ENCODE measurements around the gene GIMAP2. TPM values are rescaled to one million over a fixed set of nuclear protein-coding genes. Genes with fewer than 3 reads are reported as not detected.

The GIMAP2 gene
- total and polyA plus RNA-seq, 9 of the 15 experiments (the other 6 are each of a cell fraction or from before 2014, with no cell fraction given), result 0.37 to 1.8 (median 1.2) TPM

DNA sequence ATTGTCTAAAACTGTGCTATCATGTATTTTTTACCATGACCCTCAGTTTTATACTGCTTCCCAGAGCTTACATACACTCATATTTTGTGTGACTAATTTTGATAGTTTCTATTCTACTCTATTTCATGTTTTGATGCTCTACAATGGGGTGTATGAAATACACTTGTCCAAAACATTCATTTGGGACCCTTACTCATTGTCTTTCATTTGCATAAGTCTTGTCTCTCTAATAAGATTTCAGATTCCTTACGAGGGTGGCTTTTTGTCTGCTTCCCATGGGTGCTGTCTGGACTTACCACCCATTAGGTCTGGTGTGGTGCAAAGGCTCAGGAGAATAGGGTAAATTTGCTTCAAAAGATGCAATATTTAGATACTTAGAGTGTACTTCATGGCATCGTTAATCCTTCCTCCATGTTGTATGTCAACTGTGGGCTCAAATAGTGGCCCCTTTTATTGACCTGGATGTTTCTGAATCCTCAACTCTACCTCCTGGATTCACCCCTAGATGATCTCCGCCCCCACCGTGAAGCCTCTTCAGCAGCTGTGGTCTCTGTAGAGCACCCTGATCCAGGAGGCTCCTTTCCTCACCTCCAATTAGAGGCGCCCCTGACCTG, 48.1 kb downstream of the GIMAP2 start:
- intact Hi-C loops (cut with micrococcal nuclease) (no loop called here), in situ Hi-C loops (cut with MboI) (no loop called here)
- Histone ChIP-seq H4K20me1 (replicated peaks; ENCODE audit: control insufficient read depth, insufficient read depth, low read length) (no peaks in the 10 kb centered on the region), H3K9me3 (replicated peaks; ENCODE audit: control insufficient read depth, insufficient read depth, low read depth, low read length) (no peaks in the 10 kb centered on the region), H3K27ac (ENCODE audit: extremely low read depth, low read depth, low read length) (no peak overlapping the region), H3K4me3 (no peak overlapping the region), H3K27me3 (ENCODE audit: control insufficient read depth in 2 of 2, insufficient read depth in 2 of 2, low read length in 2 of 2) (peaks cover 0 to 27% of the 10 kb centered on the region in 2 experiments; a peak in 2 of 5 replicates), H3K36me3 (ENCODE audit: control insufficient read depth, insufficient read depth, low read length) (no peaks in the 10 kb centered on the region), H3K4me1 (replicated peaks in 1 of 2; ENCODE audit: control insufficient read depth in 2 of 2, insufficient read depth in 2 of 2, low read length in 2 of 2) (no peaks in the 10 kb centered on the region; a peak in 1 of 5 replicates), H2AFZ (ENCODE audit: low read depth, low read length) (no peak overlapping the region), H3K9ac (ENCODE audit: insufficient read depth in 1 of 2, low read depth in 2 of 2, low read length in 2 of 2) (no peak overlapping the region), H3K9me1 (ENCODE audit: control insufficient read depth, insufficient read depth, low read length) (no peaks in the 10 kb centered on the region), H3K79me2 (ENCODE audit: control insufficient read depth, insufficient read depth, low read length) (no peaks in the 10 kb centered on the region), H3K4me2 (ENCODE audit: insufficient read depth, low read length) (no peak overlapping the region)
- TF ChIP-seq, protein P1, sequence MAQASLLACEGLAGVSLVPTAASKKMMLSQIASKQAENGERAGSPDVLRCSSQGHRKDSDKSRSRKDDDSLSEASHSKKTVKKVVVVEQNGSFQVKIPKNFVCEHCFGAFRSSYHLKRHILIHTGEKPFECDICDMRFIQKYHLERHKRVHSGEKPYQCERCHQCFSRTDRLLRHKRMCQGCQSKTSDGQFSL (CRISPR knock-in tag; IDR thresholded peaks at IDR 0.05), result no peak
- TF ChIP-seq, protein P1 (tag; IDR thresholded peaks at IDR 0.05), result no peak
- TF ChIP-seq SIX5 (IDR thresholded peaks at IDR 0.05; ENCODE audit: borderline replicate concordance in 1 of 2, insufficient read depth in 1 of 2, low read depth in 1 of 2, low read length in 2 of 2), result no peak
- no TSS peak for BruUV-seq (replicated peaks)
- CTCF ChIA-PET (ENCODE audit: low intra/inter-chr PET ratio), result no interaction called here
- ATAC-seq (no peak), DNase-seq (ENCODE audit: extremely low read depth in 1 of 4, low spot score in 3 of 4) (no peak), FAIRE-seq (no peak)
- POLR2A ChIA-PET, result interaction anchor here (1.2 kb wide), 1 partner anchor 13 kb away, joined by 4 read pairs; no protein-coding TSS in a partner anchor
- under 1% methylated on average over 5 of the region's 5 CpGs for WGBS (ENCODE audit: insufficient coverage, low coverage, missing lambda C conversion rate)

DNA sequence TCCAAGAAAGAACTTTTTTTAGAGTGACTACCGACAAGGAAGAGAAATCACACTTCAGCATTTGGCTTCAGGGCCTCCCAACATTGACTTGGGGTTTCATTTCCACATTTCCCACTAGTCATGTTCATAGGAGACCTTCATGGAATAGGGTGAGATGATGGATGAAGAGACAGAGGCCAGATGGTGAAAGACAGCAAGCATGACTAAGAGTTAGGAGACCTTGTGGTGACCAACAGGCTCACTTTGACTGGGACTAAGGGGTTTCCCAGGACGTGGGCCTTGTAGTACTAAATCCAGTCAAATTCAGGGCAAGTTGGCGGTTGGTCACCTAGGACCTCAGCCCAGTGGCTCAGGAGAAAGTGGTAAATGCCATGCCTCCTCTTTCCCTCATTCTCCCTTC, 48.7 kb downstream of the GIMAP2 start:
- intact Hi-C loops (cut with micrococcal nuclease), result no loop called here
- ChIA-PET POLR2A (interaction anchor here (0.8 kb wide), 1 partner anchor 699 kb away, joined by 4 read pairs; no protein-coding TSS in a partner anchor), CTCF (ENCODE audit: low intra/inter-chr PET ratio) (no interaction called here)
- no peaks in the 10 kb centered on the region for H4K20me1 ChIP-seq (replicated peaks; ENCODE audit: control insufficient read depth, insufficient read depth, low read length)
- H3K4me3 ChIP-seq, result no peak overlapping the region
- no peak for ATAC-seq
- H3K9me3 ChIP-seq (replicated peaks; ENCODE audit: control insufficient read depth, insufficient read depth, low read depth, low read length), result no peaks in the 10 kb centered on the region
- peaks cover 0 to 27% of the 10 kb centered on the region in 2 experiments; a peak in 2 of 5 replicates for H3K27me3 ChIP-seq (ENCODE audit: control insufficient read depth in 2 of 2, insufficient read depth in 2 of 2, low read length in 2 of 2)
- FAIRE-seq, result no peak
- WGBS (ENCODE audit: insufficient coverage, low coverage, missing lambda C conversion rate), result 1% methylated on average over 3 of the region's 3 CpGs
- H3K9me1 ChIP-seq (ENCODE audit: control insufficient read depth, insufficient read depth, low read length), result no peaks in the 10 kb centered on the region
- H2AFZ ChIP-seq (ENCODE audit: low read depth, low read length), result no peak overlapping the region
- no peak for DNase-seq (ENCODE audit: extremely low read depth in 1 of 4, low spot score in 3 of 4)
- no peaks in the 10 kb centered on the region for H3K79me2 ChIP-seq (ENCODE audit: control insufficient read depth, insufficient read depth, low read length)
- no peak overlapping the region for H3K4me2 ChIP-seq (ENCODE audit: insufficient read depth, low read length)
- H3K9ac ChIP-seq (ENCODE audit: insufficient read depth in 1 of 2, low read depth in 2 of 2, low read length in 2 of 2), result no peak overlapping the region
- BruUV-seq (replicated peaks), result no TSS peak
- no peaks in the 10 kb centered on the region for H3K36me3 ChIP-seq (ENCODE audit: control insufficient read depth, insufficient read depth, low read length)
- H3K4me1 ChIP-seq (replicated peaks in 1 of 2; ENCODE audit: control insufficient read depth in 2 of 2, insufficient read depth in 2 of 2, low read length in 2 of 2), result no peaks in the 10 kb centered on the region; a peak in 1 of 5 replicates
- in situ Hi-C loops (cut with MboI), result no loop called here
- no peak overlapping the region for H3K27ac ChIP-seq (ENCODE audit: extremely low read depth, low read depth, low read length)
- TF ChIP-seq PYGO2 (tag; IDR thresholded peaks at IDR 0.05) (no peak), TEAD1 (CRISPR knock-in tag; IDR thresholded peaks at IDR 0.05) (no peak), SAFB (IDR thresholded peaks at IDR 0.05; ENCODE audit: borderline replicate concordance, low read depth, low read length) (no peak), KLF13 (tag; IDR thresholded peaks at IDR 0.05; ENCODE audit: borderline replicate concordance, low read depth) (no peak)
- TF ChIP-seq, protein P2, sequence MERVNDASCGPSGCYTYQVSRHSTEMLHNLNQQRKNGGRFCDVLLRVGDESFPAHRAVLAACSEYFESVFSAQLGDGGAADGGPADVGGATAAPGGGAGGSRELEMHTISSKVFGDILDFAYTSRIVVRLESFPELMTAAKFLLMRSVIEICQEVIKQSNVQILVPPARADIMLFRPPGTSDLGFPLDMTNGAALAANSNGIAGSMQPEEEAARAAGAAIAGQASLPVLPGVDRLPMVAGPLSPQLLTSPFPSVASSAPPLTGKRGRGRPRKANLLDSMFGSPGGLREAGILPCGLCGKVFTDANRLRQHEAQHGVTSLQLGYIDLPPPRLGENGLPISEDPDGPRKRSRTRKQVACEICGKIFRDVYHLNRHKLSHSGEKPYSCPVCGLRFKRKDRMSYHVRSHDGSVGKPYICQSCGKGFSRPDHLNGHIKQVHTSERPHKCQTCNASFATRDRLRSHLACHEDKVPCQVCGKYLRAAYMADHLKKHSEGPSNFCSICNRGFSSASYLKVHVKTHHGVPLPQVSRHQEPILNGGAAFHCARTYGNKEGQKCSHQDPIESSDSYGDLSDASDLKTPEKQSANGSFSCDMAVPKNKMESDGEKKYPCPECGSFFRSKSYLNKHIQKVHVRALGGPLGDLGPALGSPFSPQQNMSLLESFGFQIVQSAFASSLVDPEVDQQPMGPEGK (CRISPR knock-in tag; IDR thresholded peaks at IDR 0.05; ENCODE audit: borderline replicate concordance), result no peak
- TF ChIP-seq, protein P3, sequence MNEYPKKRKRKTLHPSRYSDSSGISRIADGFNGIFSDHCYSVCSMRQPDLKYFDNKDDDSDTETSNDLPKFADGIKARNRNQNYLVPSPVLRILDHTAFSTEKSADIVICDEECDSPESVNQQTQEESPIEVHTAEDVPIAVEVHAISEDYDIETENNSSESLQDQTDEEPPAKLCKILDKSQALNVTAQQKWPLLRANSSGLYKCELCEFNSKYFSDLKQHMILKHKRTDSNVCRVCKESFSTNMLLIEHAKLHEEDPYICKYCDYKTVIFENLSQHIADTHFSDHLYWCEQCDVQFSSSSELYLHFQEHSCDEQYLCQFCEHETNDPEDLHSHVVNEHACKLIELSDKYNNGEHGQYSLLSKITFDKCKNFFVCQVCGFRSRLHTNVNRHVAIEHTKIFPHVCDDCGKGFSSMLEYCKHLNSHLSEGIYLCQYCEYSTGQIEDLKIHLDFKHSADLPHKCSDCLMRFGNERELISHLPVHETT (CRISPR knock-in tag; conservative IDR thresholded peaks at IDR 0.05 in 1 of 2, IDR thresholded peaks at IDR 0.05 in 1 of 2), result no peak

All from K562 (cell line).